ENCODE data around the gene LASP1.

DNA sequence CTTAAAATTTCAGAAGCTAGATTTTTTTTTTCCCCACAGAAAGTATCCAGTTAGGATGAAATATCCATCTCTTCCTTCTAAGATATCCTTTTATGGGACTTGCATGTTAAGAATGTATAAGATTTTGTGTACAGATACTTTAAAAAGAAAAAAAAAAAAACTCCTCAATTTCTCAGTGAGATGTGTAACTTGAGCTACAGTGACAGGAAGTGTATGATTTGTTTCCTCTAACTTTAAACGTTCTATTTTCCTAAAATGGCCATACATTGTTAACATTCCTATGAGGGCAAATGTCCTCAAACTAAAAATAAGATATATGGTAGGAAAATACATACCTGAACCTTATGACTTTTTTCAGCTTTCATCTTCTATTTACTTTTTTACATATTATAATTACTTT, 88.5 kb downstream of the LASP1 start:
- TF ChIP-seq, protein P1, sequence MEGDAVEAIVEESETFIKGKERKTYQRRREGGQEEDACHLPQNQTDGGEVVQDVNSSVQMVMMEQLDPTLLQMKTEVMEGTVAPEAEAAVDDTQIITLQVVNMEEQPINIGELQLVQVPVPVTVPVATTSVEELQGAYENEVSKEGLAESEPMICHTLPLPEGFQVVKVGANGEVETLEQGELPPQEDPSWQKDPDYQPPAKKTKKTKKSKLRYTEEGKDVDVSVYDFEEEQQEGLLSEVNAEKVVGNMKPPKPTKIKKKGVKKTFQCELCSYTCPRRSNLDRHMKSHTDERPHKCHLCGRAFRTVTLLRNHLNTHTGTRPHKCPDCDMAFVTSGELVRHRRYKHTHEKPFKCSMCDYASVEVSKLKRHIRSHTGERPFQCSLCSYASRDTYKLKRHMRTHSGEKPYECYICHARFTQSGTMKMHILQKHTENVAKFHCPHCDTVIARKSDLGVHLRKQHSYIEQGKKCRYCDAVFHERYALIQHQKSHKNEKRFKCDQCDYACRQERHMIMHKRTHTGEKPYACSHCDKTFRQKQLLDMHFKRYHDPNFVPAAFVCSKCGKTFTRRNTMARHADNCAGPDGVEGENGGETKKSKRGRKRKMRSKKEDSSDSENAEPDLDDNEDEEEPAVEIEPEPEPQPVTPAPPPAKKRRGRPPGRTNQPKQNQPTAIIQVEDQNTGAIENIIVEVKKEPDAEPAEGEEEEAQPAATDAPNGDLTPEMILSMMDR (conservative IDR thresholded peaks at IDR 0.05; ENCODE audit: low read depth in 2 of 2): no peak
- no peak for TF ChIP-seq POLR2AphosphoS5 (IDR thresholded peaks at IDR 0.05; ENCODE audit: low read depth)
- TF ChIP-seq EZH2phosphoT487 (IDR thresholded peaks at IDR 0.05; ENCODE audit: unreplicated experiment): no peak
- no peak for TF ChIP-seq EZH2 (IDR thresholded peaks at IDR 0.05; ENCODE audit: low read depth, unreplicated experiment)
- no peak for TF ChIP-seq JUNB (IDR thresholded peaks at IDR 0.05; ENCODE audit: unreplicated experiment)
- TF ChIP-seq NANOG (IDR thresholded peaks at IDR 0.05; ENCODE audit: borderline replicate concordance): no peak
- TF ChIP-seq ZNF331 (CRISPR knock-in tag; IDR thresholded peaks at IDR 0.05; ENCODE audit: low read depth): no peak
- TF ChIP-seq REST (IDR thresholded peaks at IDR 0.05; ENCODE audit: unreplicated experiment): no peak
- no peak for TF ChIP-seq CREB1 (CRISPR knock-in tag; IDR thresholded peaks at IDR 0.05; ENCODE audit: low read depth)
- no peak for TF ChIP-seq ETS1 (IDR thresholded peaks at IDR 0.05)

Data from GM23338 (cell line).